HepG2 (cell line): ENCODE data around the gene GPS1. TPM values are rescaled to one million over a fixed set of nuclear protein-coding genes. Genes with fewer than 3 reads are reported as not detected.

Experiments used
- GABPA ChIP-seq, 2 experiments: IDR thresholded peaks; 2 replicates each; pipeline ENCODE4 v1.6.1; 2011 to 2016; ENCODE audit warnings: low read depth in 2 of 2, low read length in 1 of 2, missing biosample characterization in 1 of 2, missing genetic modification characterization in 1 of 2
- TFE3 ChIP-seq: IDR thresholded peaks from 2 replicates; pipeline ENCODE4 v1.6.1; 2016
- XRCC5 ChIP-seq: fragments of 200-400 bp; formaldehyde crosslinking; optimal IDR thresholded peaks from 2 replicates; pipeline ENCODE3; 2017; ENCODE audit warnings: mild to moderate bottlenecking, low read length
- ZBTB33 ChIP-seq: sonication (generic); formaldehyde crosslinking; IDR thresholded peaks from 2 replicates; pipeline ENCODE4 v1.4.0; 2020; ENCODE audit warnings: missing genetic modification reagents
- ZHX2 ChIP-seq, 2 experiments: sonication (generic) in 1 of 2; formaldehyde crosslinking in 1 of 2; IDR thresholded peaks; 2 replicates each; pipeline versions ENCODE4 v1.6.1 to v1.9.0; 2014 to 2022; ENCODE audit warnings: antibody characterized with exemption in 1 of 2, borderline replicate concordance in 1 of 2, inconsistent platforms in 1 of 2, low read depth in 1 of 2, missing genetic modification reagents in 1 of 2
- ZNF430 ChIP-seq: sonication (generic); formaldehyde crosslinking; IDR thresholded peaks from 2 replicates; pipeline ENCODE4 v1.9.0; 2021; ENCODE audit warnings: mild to moderate bottlenecking, missing genetic modification reagents
- ZNF740 ChIP-seq: sonication (generic); formaldehyde crosslinking; IDR thresholded peaks from 2 replicates; pipeline ENCODE4 v1.4.0; 2020; ENCODE audit warnings: missing genetic modification reagents
- ZNF891 ChIP-seq: sonication (generic); formaldehyde crosslinking; IDR thresholded peaks from 2 replicates; pipeline ENCODE4 v1.5.0; 2020; ENCODE audit warnings: mild to moderate bottlenecking, missing genetic modification reagents
- polyA plus RNA-seq, 8 experiments: library from polyadenylated mRNA; depleted of rRNA in 3 of 8; stranded (reverse) in 7 of 8; unstranded in 1 of 8; fragments of >200 nt; fragmentation: Illumina TruSeq in 4 of 8; extraction: Trizol in 4 of 8; gene quantifications; 2 replicates each; pipeline versions ENCODE4 v1.2.1 to v1.2.3, GENCODE V29; 2011 to 2016; ENCODE audit warnings: low read depth in 4 of 8, missing spikeins in 1 of 8, mixed read lengths in 1 of 8; ENCODE audit not compliant: insufficient read depth in 1 of 8
- total RNA-seq, 5 experiments: library from RNA; depleted of rRNA; stranded (reverse); fragments of >200 nt; fragmentation: Illumina TruSeq; extraction: Trizol; gene quantifications; 2 replicates each; pipeline ENCODE4 v1.2.3, GENCODE V29; 2016; ENCODE audit warnings: low read depth in 1 of 5
- TF ChIP-seq, protein P1 (sequence below), 2 experiments: sonication (generic) in 1 of 2; formaldehyde crosslinking in 1 of 2; IDR thresholded peaks; 2 replicates each; pipeline versions ENCODE4 v1.4.0 to v1.6.1; 2018 to 2020; ENCODE audit warnings: missing genetic modification reagents in 2 of 2, borderline replicate concordance in 1 of 2, low read depth in 1 of 2, mild to moderate bottlenecking in 1 of 2, missing biosample characterization in 1 of 2
- TF ChIP-seq, protein P2 (sequence below): IDR thresholded peaks from 2 replicates; pipeline ENCODE4 v1.6.1; 2016; ENCODE audit warnings: mild to moderate bottlenecking, missing biosample characterization, missing genetic modification reagents
- TF ChIP-seq, protein P3 (sequence below): sonication (generic); formaldehyde crosslinking; IDR thresholded peaks from 2 replicates; pipeline ENCODE4 v1.4.0; 2020; ENCODE audit warnings: missing genetic modification reagents, borderline replicate concordance

The GPS1 gene
- total and polyA plus RNA-seq, 2 of the 13 experiments (the other 11 are each of a cell fraction or from before 2014, with no cell fraction given): 124 to 128 TPM

GRCh38 chr17:82097184-82097918 lies 45.7 kb downstream of the GPS1 start (continued):
- TF ChIP-seq, protein P1, sequence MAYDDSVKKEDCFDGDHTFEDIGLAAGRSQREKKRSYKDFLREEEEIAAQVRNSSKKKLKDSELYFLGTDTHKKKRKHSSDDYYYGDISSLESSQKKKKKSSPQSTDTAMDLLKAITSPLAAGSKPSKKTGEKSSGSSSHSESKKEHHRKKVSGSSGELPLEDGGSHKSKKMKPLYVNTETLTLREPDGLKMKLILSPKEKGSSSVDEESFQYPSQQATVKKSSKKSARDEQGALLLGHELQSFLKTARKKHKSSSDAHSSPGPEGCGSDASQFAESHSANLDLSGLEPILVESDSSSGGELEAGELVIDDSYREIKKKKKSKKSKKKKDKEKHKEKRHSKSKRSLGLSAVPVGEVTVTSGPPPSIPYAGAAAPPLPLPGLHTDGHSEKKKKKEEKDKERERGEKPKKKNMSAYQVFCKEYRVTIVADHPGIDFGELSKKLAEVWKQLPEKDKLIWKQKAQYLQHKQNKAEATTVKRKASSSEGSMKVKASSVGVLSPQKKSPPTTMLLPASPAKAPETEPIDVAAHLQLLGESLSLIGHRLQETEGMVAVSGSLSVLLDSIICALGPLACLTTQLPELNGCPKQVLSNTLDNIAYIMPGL (CRISPR knock-in tag; IDR thresholded peaks at IDR 0.05; ENCODE audit: borderline replicate concordance in 1 of 2, low read depth in 1 of 2): peak; percentile 14 to 67; a peak in 2 of 4 replicates
- no peak for TF ChIP-seq TFE3 (CRISPR knock-in tag)
- TF ChIP-seq ZBTB33 (CRISPR knock-in tag): no peak
- TF ChIP-seq, protein P2, sequence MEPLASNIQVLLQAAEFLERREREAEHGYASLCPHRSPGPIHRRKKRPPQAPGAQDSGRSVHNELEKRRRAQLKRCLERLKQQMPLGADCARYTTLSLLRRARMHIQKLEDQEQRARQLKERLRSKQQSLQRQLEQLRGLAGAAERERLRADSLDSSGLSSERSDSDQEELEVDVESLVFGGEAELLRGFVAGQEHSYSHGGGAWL (CRISPR knock-in tag): peak; percentile 62
- no peak for TF ChIP-seq ZHX2 (IDR thresholded peaks at IDR 0.05; ENCODE audit: low read depth)
- TF ChIP-seq ZHX2 (CRISPR knock-in tag; IDR thresholded peaks at IDR 0.05; ENCODE audit: borderline replicate concordance): no peak; the same call in 1 of the 2 replicates
- TF ChIP-seq ZNF430 (CRISPR knock-in tag): no peak; the same call in 1 of the 2 replicates
- TF ChIP-seq GABPA (IDR thresholded peaks at IDR 0.05; ENCODE audit: low read depth, low read length): no peak
- TF ChIP-seq GABPA (CRISPR knock-in tag; IDR thresholded peaks at IDR 0.05; ENCODE audit: low read depth): no peak
- TF ChIP-seq ZNF891 (CRISPR knock-in tag): no peak
- TF ChIP-seq XRCC5: no peak
- peak; percentile 1; the same call in 1 of the 2 replicates for TF ChIP-seq ZNF740
- TF ChIP-seq, protein P3, sequence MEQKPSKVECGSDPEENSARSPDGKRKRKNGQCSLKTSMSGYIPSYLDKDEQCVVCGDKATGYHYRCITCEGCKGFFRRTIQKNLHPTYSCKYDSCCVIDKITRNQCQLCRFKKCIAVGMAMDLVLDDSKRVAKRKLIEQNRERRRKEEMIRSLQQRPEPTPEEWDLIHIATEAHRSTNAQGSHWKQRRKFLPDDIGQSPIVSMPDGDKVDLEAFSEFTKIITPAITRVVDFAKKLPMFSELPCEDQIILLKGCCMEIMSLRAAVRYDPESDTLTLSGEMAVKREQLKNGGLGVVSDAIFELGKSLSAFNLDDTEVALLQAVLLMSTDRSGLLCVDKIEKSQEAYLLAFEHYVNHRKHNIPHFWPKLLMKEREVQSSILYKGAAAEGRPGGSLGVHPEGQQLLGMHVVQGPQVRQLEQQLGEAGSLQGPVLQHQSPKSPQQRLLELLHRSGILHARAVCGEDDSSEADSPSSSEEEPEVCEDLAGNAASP (CRISPR knock-in tag): 0 out of 2 replicates have a peak, but pooled peaks have one; percentile 9
